Neural cell (in vitro differentiated cells): ENCODE results near the gene PPARGC1A. TPM values are rescaled to one million over a fixed set of nuclear protein-coding genes. Genes with fewer than 3 reads are reported as not detected.

Experiments used
- H2AFZ ChIP-seq: fragments of 200-600, 300-800 bp; sonication (generic), shearing (Covaris generic); 2 replicates; pipeline ENCODE4 v1.6.0; 2014; ENCODE audit warnings: low read depth, mild to moderate bottlenecking, antibody characterized with exemption, low read length, moderate library complexity
- H3F3A ChIP-seq: fragments of 200-600 bp; shearing (Covaris generic); 2 replicates; pipeline ENCODE4 v1.6.1; 2016; ENCODE audit warnings: mild to moderate bottlenecking, moderate library complexity, mixed read lengths, antibody characterized with exemption, low read length; ENCODE audit not compliant: insufficient read depth, poor library complexity, severe bottlenecking
- H3K27ac ChIP-seq: fragments of 200-600, 300-800 bp; sonication (generic), shearing (Covaris generic); 2 replicates; pipeline ENCODE4 v1.5.1; 2014; ENCODE audit warnings: mild to moderate bottlenecking, low read length, moderate library complexity
- H3K27me3 ChIP-seq: fragments of 300-800, 200-600 bp; sonication (generic), shearing (Covaris generic); 2 replicates; pipeline ENCODE4 v1.6.0; 2014; ENCODE audit warnings: mild to moderate bottlenecking, low read depth, low read length, moderate library complexity; ENCODE audit not compliant: insufficient read depth
- H3K36me3 ChIP-seq: fragments of 300-800, 200-600 bp; sonication (generic), shearing (Covaris generic); 2 replicates; pipeline ENCODE4 v1.5.1; 2014; ENCODE audit warnings: mild to moderate bottlenecking, antibody characterized with exemption, low read length, moderate library complexity; ENCODE audit not compliant: insufficient read depth
- H3K4me2 ChIP-seq: fragments of 300-800, 200-600 bp; sonication (generic), shearing (Covaris generic); 2 replicates; pipeline ENCODE4 v1.6.0; 2014; ENCODE audit warnings: mild to moderate bottlenecking, low read length
- H3K4me3 ChIP-seq: fragments of 300-800, 200-600 bp; sonication (generic), shearing (Covaris generic); 2 replicates; pipeline ENCODE4 v1.5.1; 2014; ENCODE audit warnings: mild to moderate bottlenecking, low read length, moderate library complexity
- H3K79me2 ChIP-seq: fragments of 200-600 bp; shearing (Covaris generic); replicated peaks from 2 replicates; pipeline ENCODE4 v1.6.0; 2014; ENCODE audit warnings: mild to moderate bottlenecking, low read length, moderate library complexity; ENCODE audit not compliant: insufficient read depth
- H3K9ac ChIP-seq: fragments of 300-800, 200-600 bp; sonication (generic), shearing (Covaris generic); 2 replicates; pipeline ENCODE4 v1.6.1; 2016; ENCODE audit warnings: mild to moderate bottlenecking, low read length, mixed read lengths
- H3K9me2 ChIP-seq: fragments of 200-600 bp; shearing (Covaris generic); 2 replicates; pipeline ENCODE4 v1.6.1; 2016; ENCODE audit warnings: mild to moderate bottlenecking, low read length, mixed read lengths; ENCODE audit not compliant: insufficient read depth
- H3K9me3 ChIP-seq: fragments of 200-600, 300-800 bp; sonication (generic), shearing (Covaris generic); 2 replicates; pipeline ENCODE4 v1.6.1; 2016; ENCODE audit warnings: mild to moderate bottlenecking, mixed run types, low read length, moderate library complexity, mixed read lengths
- H4K20me1 ChIP-seq: fragments of 200-600 bp; shearing (Covaris generic); 2 replicates; pipeline ENCODE4 v1.6.1; 2016; ENCODE audit warnings: mild to moderate bottlenecking, mixed run types; ENCODE audit not compliant: insufficient read depth
- CTCF ChIP-seq: fragments of 450-650 bp; IDR thresholded peaks from 2 replicates; pipeline ENCODE4 v1.5.1; 2014; ENCODE audit warnings: antibody characterized with exemption, mild to moderate bottlenecking, moderate library complexity; ENCODE audit not compliant: poor library complexity, severe bottlenecking
- EP300 ChIP-seq: fragments of 450-650 bp; conservative IDR thresholded peaks from 2 replicates; pipeline ENCODE4 v1.6.1; 2014; ENCODE audit warnings: antibody characterized with exemption, mild to moderate bottlenecking, moderate library complexity; ENCODE audit not compliant: poor library complexity, severe bottlenecking
- EZH2 ChIP-seq: fragments of 200-600, 300-800 bp; shearing (Covaris generic), sonication (generic); IDR thresholded peaks from 2 replicates; pipeline ENCODE4 v1.6.1; 2014; ENCODE audit warnings: antibody characterized with exemption, low read length, borderline replicate concordance, mild to moderate bottlenecking; ENCODE audit not compliant: insufficient read depth, poor library complexity, severe bottlenecking
- MXI1 ChIP-seq: fragments of 450-650 bp; conservative IDR thresholded peaks from 2 replicates; pipeline ENCODE4 v1.6.1; 2014; ENCODE audit warnings: antibody characterized with exemption, mild to moderate bottlenecking; ENCODE audit not compliant: poor library complexity, severe bottlenecking
- POLR2AphosphoS5 ChIP-seq: IDR thresholded peaks from 2 replicates; pipeline ENCODE4 v1.6.1; 2012
- RAD21 ChIP-seq: fragments of 450-650 bp; conservative IDR thresholded peaks from 2 replicates; pipeline ENCODE4 v1.6.1; 2014; ENCODE audit warnings: antibody characterized with exemption, mild to moderate bottlenecking, moderate library complexity
- SMC3 ChIP-seq: fragments of 450-650 bp; conservative IDR thresholded peaks from 2 replicates; pipeline ENCODE4 v1.6.1; 2014; ENCODE audit warnings: antibody characterized with exemption, mild to moderate bottlenecking, moderate library complexity; ENCODE audit not compliant: poor library complexity
- TAF1 ChIP-seq: IDR thresholded peaks from 2 replicates; pipeline ENCODE4 v1.6.1; 2012; ENCODE audit warnings: low read depth
- polyA plus RNA-seq: library from polyadenylated mRNA; depleted of rRNA; stranded (reverse); fragments of >200 nt; gene quantifications from 2 replicates; pipeline ENCODE4 v1.2.3, GENCODE V29; 2014
- TF ChIP-seq, protein P1 (sequence below): IDR thresholded peaks from 2 replicates; pipeline ENCODE4 v1.6.1; 2012; ENCODE audit warnings: borderline replicate concordance

PPARGC1A gene
- polyA plus RNA-seq, 1 donor from 2014 or later = 7.2 TPM

GRCh38 chr4:23899565-23899964 is 9.7 kb upstream of the PPARGC1A start:
- Histone ChIP-seq H3K36me3 (no peaks in the 10 kb centered on the region), H3K9me2 (no peaks in the 10 kb centered on the region), H3K4me2 (no peak overlapping the region), H4K20me1 (no peaks in the 10 kb centered on the region), H3K9me3 (no peaks in the 10 kb centered on the region), H3K79me2 (no peaks in the 10 kb centered on the region), H3F3A (no peaks in the 10 kb centered on the region), H3K27ac (no peak overlapping the region), H3K27me3 (no peaks in the 10 kb centered on the region), H3K4me3 (no peak overlapping the region), H2AFZ (no peak overlapping the region), H3K9ac (no peak overlapping the region)
- no peak for TF ChIP-seq RAD21
- TF ChIP-seq EZH2 = no peak
- no peak for TF ChIP-seq TAF1
- TF ChIP-seq, protein P1, sequence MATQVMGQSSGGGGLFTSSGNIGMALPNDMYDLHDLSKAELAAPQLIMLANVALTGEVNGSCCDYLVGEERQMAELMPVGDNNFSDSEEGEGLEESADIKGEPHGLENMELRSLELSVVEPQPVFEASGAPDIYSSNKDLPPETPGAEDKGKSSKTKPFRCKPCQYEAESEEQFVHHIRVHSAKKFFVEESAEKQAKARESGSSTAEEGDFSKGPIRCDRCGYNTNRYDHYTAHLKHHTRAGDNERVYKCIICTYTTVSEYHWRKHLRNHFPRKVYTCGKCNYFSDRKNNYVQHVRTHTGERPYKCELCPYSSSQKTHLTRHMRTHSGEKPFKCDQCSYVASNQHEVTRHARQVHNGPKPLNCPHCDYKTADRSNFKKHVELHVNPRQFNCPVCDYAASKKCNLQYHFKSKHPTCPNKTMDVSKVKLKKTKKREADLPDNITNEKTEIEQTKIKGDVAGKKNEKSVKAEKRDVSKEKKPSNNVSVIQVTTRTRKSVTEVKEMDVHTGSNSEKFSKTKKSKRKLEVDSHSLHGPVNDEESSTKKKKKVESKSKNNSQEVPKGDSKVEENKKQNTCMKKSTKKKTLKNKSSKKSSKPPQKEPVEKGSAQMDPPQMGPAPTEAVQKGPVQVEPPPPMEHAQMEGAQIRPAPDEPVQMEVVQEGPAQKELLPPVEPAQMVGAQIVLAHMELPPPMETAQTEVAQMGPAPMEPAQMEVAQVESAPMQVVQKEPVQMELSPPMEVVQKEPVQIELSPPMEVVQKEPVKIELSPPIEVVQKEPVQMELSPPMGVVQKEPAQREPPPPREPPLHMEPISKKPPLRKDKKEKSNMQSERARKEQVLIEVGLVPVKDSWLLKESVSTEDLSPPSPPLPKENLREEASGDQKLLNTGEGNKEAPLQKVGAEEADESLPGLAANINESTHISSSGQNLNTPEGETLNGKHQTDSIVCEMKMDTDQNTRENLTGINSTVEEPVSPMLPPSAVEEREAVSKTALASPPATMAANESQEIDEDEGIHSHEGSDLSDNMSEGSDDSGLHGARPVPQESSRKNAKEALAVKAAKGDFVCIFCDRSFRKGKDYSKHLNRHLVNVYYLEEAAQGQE = no peak
- no peak for TF ChIP-seq CTCF
- no peak for TF ChIP-seq POLR2AphosphoS5
- no peak for TF ChIP-seq MXI1
- no peak for TF ChIP-seq EP300
- no peak for TF ChIP-seq SMC3

DNA sequence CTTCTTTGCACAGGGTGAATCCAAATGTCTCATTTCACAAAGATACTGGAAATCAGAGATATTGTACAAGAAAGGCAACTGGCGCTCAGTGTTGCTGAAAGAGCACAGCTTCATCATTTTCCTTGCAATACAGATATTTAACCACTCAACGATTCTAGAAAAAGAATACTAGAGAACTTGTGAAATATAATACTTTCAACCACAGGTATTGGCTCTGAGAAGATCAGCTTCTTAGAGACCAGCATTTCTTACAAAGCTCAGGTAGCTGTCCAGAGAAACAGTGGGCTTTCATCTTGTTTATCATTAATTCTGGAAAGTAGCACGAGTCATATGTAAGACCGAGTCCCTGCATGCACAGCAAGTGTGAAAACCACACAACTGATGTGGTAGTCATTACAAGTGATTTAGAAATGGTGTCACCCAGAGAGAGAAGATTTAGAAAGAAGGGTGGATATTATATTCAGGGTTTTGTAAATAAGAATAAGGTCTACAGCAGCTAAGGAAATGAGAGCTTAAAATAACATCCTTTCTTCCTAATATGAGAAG is 7.8 kb upstream of the PPARGC1A start:
- no peak for TF ChIP-seq SMC3
- TF ChIP-seq RAD21 = no peak
- TF ChIP-seq EZH2 = no peak
- TF ChIP-seq, protein P1 = no peak
- TF ChIP-seq CTCF = no peak
- no peak for TF ChIP-seq MXI1
- TF ChIP-seq POLR2AphosphoS5 = no peak
- TF ChIP-seq EP300 = no peak
- TF ChIP-seq TAF1 = no peak
- H3K27ac ChIP-seq = no peak overlapping the region
- H3K9ac ChIP-seq = no peak overlapping the region
- no peaks in the 10 kb centered on the region for H3F3A ChIP-seq
- no peaks in the 10 kb centered on the region for H3K9me2 ChIP-seq
- H3K4me2 ChIP-seq = no peak overlapping the region
- no peaks in the 10 kb centered on the region for H4K20me1 ChIP-seq
- no peaks in the 10 kb centered on the region for H3K79me2 ChIP-seq
- H3K36me3 ChIP-seq = no peaks in the 10 kb centered on the region
- no peaks in the 10 kb centered on the region for H3K27me3 ChIP-seq
- H3K9me3 ChIP-seq = no peaks in the 10 kb centered on the region
- H3K4me3 ChIP-seq = no peak overlapping the region
- H2AFZ ChIP-seq = no peak overlapping the region
